IMR-90 (cell line): ENCODE results near the gene RAB1B. TPM values are rescaled to one million over a fixed set of nuclear protein-coding genes. Genes with fewer than 3 reads are reported as not detected.

Experiments used
- ATAC-seq: fragments of 200-7000 bp; cut with Tn5 transposase; 2 replicates; pipeline ENCODE4 v1.9.1; 2020; ENCODE audit warnings: low read depth, mild to moderate bottlenecking, moderate library complexity
- BruUV-seq: library from RNA; stranded (reverse); fragments of 400-500 nt; replicated peaks from 2 replicates; lab custom pipeline; 2021; lab: Mats Ljungman, UMichigan
- CTCF ChIA-PET: fragments of 300-600 bp; formaldehyde crosslinking; extraction: SDS; loops from one replicate; lab custom pipeline; 2021; ENCODE audit warnings: antibody characterized with exemption; lab: Yijun Ruan, JAX
- POLR2A ChIA-PET: fragments of 300-600 bp; sonication (Branson Sonifier 250); formaldehyde crosslinking; loops from one replicate; lab custom pipeline; 2022; ENCODE audit warnings: antibody characterized with exemption; ENCODE audit not compliant: unreplicated experiment; lab: Charles Lee
- DNase-seq: peaks from one replicate; pipeline ENCODE4 v3.0.0; 2013
- H2AFZ ChIP-seq: replicated peaks from 2 replicates; pipeline ENCODE3; 2013; ENCODE audit warnings: low read length, mild to moderate bottlenecking; ENCODE audit not compliant: poor library complexity
- H2AK5ac ChIP-seq: 2 replicates; pipeline ENCODE4 v1.6.1; 2013; ENCODE audit warnings: low read depth, low read length, inconsistent platforms
- H2AK9ac ChIP-seq: replicated peaks from 2 replicates; pipeline ENCODE3; 2013; ENCODE audit warnings: mild to moderate bottlenecking, low read depth, low read length, moderate library complexity; ENCODE audit not compliant: poor library complexity
- H2BK120ac ChIP-seq: 2 replicates; pipeline ENCODE4 v1.6.1; 2013; ENCODE audit warnings: low read depth, low read length, inconsistent platforms
- H2BK15ac ChIP-seq: 3 replicates; pipeline ENCODE4 v1.6.1; 2013; ENCODE audit warnings: low read depth, low read length, inconsistent platforms
- H2BK20ac ChIP-seq: 2 replicates; pipeline ENCODE4 v1.6.1; 2013; ENCODE audit warnings: low read depth, mild to moderate bottlenecking, inconsistent platforms, low read length, moderate library complexity
- H2BK5ac ChIP-seq: 2 replicates; pipeline ENCODE4 v1.6.1; 2013; ENCODE audit warnings: mild to moderate bottlenecking, low read depth, low read length, inconsistent platforms; ENCODE audit not compliant: poor library complexity, severe bottlenecking
- H3K14ac ChIP-seq: replicated peaks from 2 replicates; pipeline ENCODE4 v1.6.1; 2013; ENCODE audit warnings: low read depth, low read length, inconsistent platforms
- H3K18ac ChIP-seq: 2 replicates; pipeline ENCODE4 v1.6.1; 2013; ENCODE audit warnings: low read depth, low read length, control low read depth
- H3K23ac ChIP-seq: 2 replicates; pipeline ENCODE4 v1.6.1; 2013; ENCODE audit warnings: low read depth, low read length, inconsistent platforms
- H3K27ac ChIP-seq: 2 replicates; pipeline ENCODE4 v1.5.1; 2013; ENCODE audit warnings: mild to moderate bottlenecking, control low read depth, low read length; ENCODE audit not compliant: insufficient read depth
- H3K27me3 ChIP-seq: 2 replicates; pipeline ENCODE4 v1.6.1; 2013; ENCODE audit warnings: low read length; ENCODE audit not compliant: control insufficient read depth, insufficient read depth
- H3K36me3 ChIP-seq: 2 replicates; pipeline ENCODE4 v1.6.1; 2013; ENCODE audit warnings: low read length, mixed read lengths; ENCODE audit not compliant: control insufficient read depth, insufficient read depth
- H3K4ac ChIP-seq: 2 replicates; pipeline ENCODE4 v1.6.1; 2013; ENCODE audit warnings: low read depth, low read length, inconsistent platforms
- H3K4me1 ChIP-seq: 2 replicates; pipeline ENCODE4 v1.6.1; 2013; ENCODE audit warnings: low read length, mixed read lengths; ENCODE audit not compliant: control insufficient read depth, insufficient read depth
- H3K4me2 ChIP-seq: 2 replicates; pipeline ENCODE4 v1.6.1; 2013; ENCODE audit warnings: low read depth, mild to moderate bottlenecking, control low read depth, low read length, moderate library complexity
- H3K4me3 ChIP-seq: 2 replicates; pipeline ENCODE4 v1.5.1; 2013; ENCODE audit warnings: low read depth, mild to moderate bottlenecking, control low read depth, low read length, moderate library complexity; ENCODE audit not compliant: insufficient read depth
- H3K56ac ChIP-seq: 2 replicates; pipeline ENCODE4 v1.6.1; 2013; ENCODE audit warnings: low read length, inconsistent platforms; ENCODE audit not compliant: insufficient read depth; ENCODE audit errors: extremely low read depth
- H3K79me1 ChIP-seq, 2 experiments: 2 replicates each; pipeline ENCODE4 v1.6.1; 2013; ENCODE audit warnings: low read length in 2 of 2, inconsistent platforms in 1 of 2, low read depth in 1 of 2
- H3K9ac ChIP-seq: 2 replicates; pipeline ENCODE4 v1.6.1; 2013; ENCODE audit warnings: low read depth, low read length, control low read depth
- H3K9me1 ChIP-seq: 2 replicates; pipeline ENCODE4 v1.6.1; 2013; ENCODE audit warnings: low read length, inconsistent platforms; ENCODE audit not compliant: insufficient read depth
- H3K9me3 ChIP-seq: 2 replicates; pipeline ENCODE4 v1.6.1; 2013; ENCODE audit warnings: low read length; ENCODE audit not compliant: control insufficient read depth, insufficient read depth
- H4K20me1 ChIP-seq: 2 replicates; pipeline ENCODE4 v1.6.1; 2013; ENCODE audit warnings: low read length, inconsistent platforms; ENCODE audit not compliant: insufficient read depth
- H4K5ac ChIP-seq: 2 replicates; pipeline ENCODE4 v1.6.1; 2013; ENCODE audit warnings: mild to moderate bottlenecking, low read depth, low read length, control low read depth
- H4K8ac ChIP-seq, 2 experiments: 2 replicates each; pipeline ENCODE4 v1.6.1; 2013; ENCODE audit warnings: low read depth in 2 of 2, low read length in 2 of 2, control low read depth in 1 of 2, inconsistent platforms in 1 of 2
- H4K91ac ChIP-seq: 2 replicates; pipeline ENCODE4 v1.6.1; 2013; ENCODE audit warnings: low read depth, low read length, inconsistent platforms; ENCODE audit not compliant: insufficient read depth
- CHD1 ChIP-seq: IDR thresholded peaks from 2 replicates; pipeline ENCODE4 v1.6.1; 2012; ENCODE audit warnings: low read depth, low read length, improper control_type of control experiment
- FOS ChIP-seq: fragments of 150-350 bp; IDR thresholded peaks from 2 replicates; pipeline ENCODE4 v1.6.1; 2016; ENCODE audit warnings: low read depth, low read length
- MAZ ChIP-seq: IDR thresholded peaks from 2 replicates; pipeline ENCODE4 v1.6.1; 2012; ENCODE audit warnings: low read depth, mild to moderate bottlenecking, low read length, improper control_type of control experiment, moderate library complexity, borderline replicate concordance
- SMC3 ChIP-seq: fragments of 150-350 bp; IDR thresholded peaks from 2 replicates; pipeline ENCODE4 v1.6.1; 2016; ENCODE audit warnings: low read depth, mild to moderate bottlenecking, antibody characterized with exemption, low read length, moderate library complexity
- WGBS, 2 experiments: methylation state at CpG; one replicate each; pipeline versions ENCODE4 v1.1.5 to v1.1.7; 2013; ENCODE audit warnings: missing lambda C conversion rate in 2 of 2; ENCODE audit not compliant: insufficient read length in 1 of 2; ENCODE audit errors: extremely low coverage in 2 of 2; 5-methylcytosine and 5-hydroxymethylcytosine counted together
- dilution Hi-C: fragments of 300-500 bp; cut with HindIII; formaldehyde crosslinking; loops from one replicate; pipeline ENCODE4 v1.14.3; 2018; ENCODE audit warnings: low sequenced_read_pairs; ENCODE audit not compliant: unreplicated experiment
- in situ Hi-C: fragments of 300-500 bp; cut with MboI; formaldehyde crosslinking; loops from 3 replicates; pipeline ENCODE4 v1.14.3; 2019; ENCODE audit warnings: low sequenced_read_pairs, inconsistent platforms, mixed read lengths
- intact Hi-C: fragments of 100-400 bp; cut with micrococcal nuclease; formaldehyde crosslinking; loops from 2 replicates; pipeline ENCODE4 v1.10.0; 2022
- polyA plus RNA-seq, 3 experiments: library from polyadenylated mRNA; depleted of rRNA; stranded (reverse); fragments of >200 nt; gene quantifications; 2 replicates each; pipeline ENCODE4 v1.2.3, GENCODE V29; 2012; ENCODE audit warnings: low replicate concordance in 1 of 3
- total RNA-seq: library from RNA; depleted of rRNA; stranded (reverse); fragments of >200 nt; gene quantifications from 2 replicates; pipeline ENCODE4 v1.2.3, GENCODE V29; 2012
- TF ChIP-seq, protein P1 (sequence below): fragments of 150-350 bp; IDR thresholded peaks from 2 replicates; pipeline ENCODE4 v1.6.1; 2017; ENCODE audit warnings: mild to moderate bottlenecking, antibody characterized with exemption, low read length, low read depth

Gene RAB1B
- total and polyA plus RNA-seq, 2 of the 4 experiments (the other 2 are of a cell fraction), result 83.7 to 248 TPM

GRCh38 chr11:66262191-66262590 lies 6.2 kb upstream of the RAB1B start:
- H2BK5ac ChIP-seq, result no peak overlapping the region
- no peak overlapping the region for H2BK120ac ChIP-seq
- H3K4me2 ChIP-seq, result no peak overlapping the region
- peaks cover 50% of the 10 kb centered on the region for H3K36me3 ChIP-seq
- H2BK20ac ChIP-seq, result no peak overlapping the region
- no peak overlapping the region for H3K18ac ChIP-seq
- no peak overlapping the region for H3K23ac ChIP-seq
- no peaks in the 10 kb centered on the region for H3K27me3 ChIP-seq
- dilution Hi-C loops, result no loop called here
- no peak overlapping the region for H2BK15ac ChIP-seq
- H4K91ac ChIP-seq, result no peak overlapping the region
- H4K8ac ChIP-seq, result no peak overlapping the region
- H3K14ac ChIP-seq, result no peak overlapping the region
- H3K9me1 ChIP-seq, result no peaks in the 10 kb centered on the region; the same call in 1 of the 2 replicates
- ATAC-seq, result no peak
- no peak overlapping the region for H2AK9ac ChIP-seq
- CTCF ChIA-PET, result no interaction called here
- in situ Hi-C loops, result no loop called here
- H3K9ac ChIP-seq, result no peak overlapping the region
- TF ChIP-seq FOS, result no peak
- no peak for TF ChIP-seq CHD1
- TF ChIP-seq MAZ, result no peak
- TF ChIP-seq, protein P1, sequence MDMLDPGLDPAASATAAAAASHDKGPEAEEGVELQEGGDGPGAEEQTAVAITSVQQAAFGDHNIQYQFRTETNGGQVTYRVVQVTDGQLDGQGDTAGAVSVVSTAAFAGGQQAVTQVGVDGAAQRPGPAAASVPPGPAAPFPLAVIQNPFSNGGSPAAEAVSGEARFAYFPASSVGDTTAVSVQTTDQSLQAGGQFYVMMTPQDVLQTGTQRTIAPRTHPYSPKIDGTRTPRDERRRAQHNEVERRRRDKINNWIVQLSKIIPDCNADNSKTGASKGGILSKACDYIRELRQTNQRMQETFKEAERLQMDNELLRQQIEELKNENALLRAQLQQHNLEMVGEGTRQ, result no peak
- TF ChIP-seq SMC3, result no peak
- no peak overlapping the region for H3K56ac ChIP-seq
- no peak overlapping the region for H2AFZ ChIP-seq
- H3K27ac ChIP-seq, result no peak overlapping the region
- POLR2A ChIA-PET, result no interaction called here
- DNase-seq, result no peak
- H3K9me3 ChIP-seq, result no peaks in the 10 kb centered on the region
- peaks cover 23 to 53% of the 10 kb centered on the region in 2 experiments for H3K79me1 ChIP-seq
- WGBS, 2 experiments, result no CpG with 5 or more reads among the region's 5 CpGs
- intact Hi-C loops, result no loop called here
- H2AK5ac ChIP-seq, result no peak overlapping the region
- H3K4me3 ChIP-seq, result no peak overlapping the region
- H4K20me1 ChIP-seq, result peaks cover 24% of the 10 kb centered on the region
- H4K5ac ChIP-seq, result no peak overlapping the region
- peaks cover 8% of the 10 kb centered on the region; the same call in 1 of the 2 replicates for H3K4me1 ChIP-seq
- no TSS peak for BruUV-seq
- no peak overlapping the region for H3K4ac ChIP-seq
